HCT116 (cell line): ENCODE data around the gene ZNF79. TPM values are rescaled to one million over a fixed set of nuclear protein-coding genes. Genes with fewer than 3 reads are reported as not detected.

ENCODE experiments used
- ATAC-seq: fragments of 200-7000 bp; cut with Tn5 transposase; 2 replicates; pipeline ENCODE4 v1.9.1; 2020; ENCODE audit warnings: mild to moderate bottlenecking, moderate library complexity
- BruUV-seq: library from RNA; stranded (reverse); fragments of 400-500 nt; replicated peaks from 2 replicates; lab custom pipeline; 2021; lab: Mats Ljungman, UMichigan
- CTCF ChIA-PET: fragments of 300-600 bp; sonication (Branson Sonifier 250); formaldehyde crosslinking; loops from one replicate; lab custom pipeline; 2021; ENCODE audit warnings: antibody characterized with exemption; lab: Charles Lee
- POLR2A ChIA-PET: fragments of 300-600, 350-600 bp; sonication (Branson Sonifier 250); formaldehyde crosslinking; loops from one replicate; lab custom pipeline; 2021; ENCODE audit warnings: antibody characterized with exemption; lab: Charles Lee
- RAD21 ChIA-PET, 2 experiments: fragments of 300-600 bp; sonication (Branson Sonifier 250); formaldehyde crosslinking; loops; one replicate each; lab custom pipeline; 2023; ENCODE audit warnings: low total read pairs in 2 of 2; ENCODE audit not compliant: uncharacterized antibody in 2 of 2, unreplicated experiment in 2 of 2, low non-redundant PET in 1 of 2; lab: Charles Lee
- DNase-seq: peaks from one replicate; pipeline ENCODE4 v3.0.0-alpha.2; 2010; ENCODE audit warnings: low read depth, low spot score
- H2AFZ ChIP-seq: fragments of 200-600 bp; shearing (Covaris generic), sonication (generic); 2 replicates; pipeline ENCODE4 v1.6.1; 2017; ENCODE audit warnings: low read depth, mixed run types, mixed read lengths, antibody characterized with exemption, low read length; ENCODE audit not compliant: poor library complexity, severe bottlenecking
- H3K27ac ChIP-seq: 2 replicates; pipeline ENCODE4 v1.5.1; 2012; ENCODE audit warnings: low read depth, low read length
- H3K27me3 ChIP-seq: fragments of 200-600 bp; sonication (generic); 2 replicates; pipeline ENCODE4 v1.6.1; 2016; ENCODE audit warnings: mixed run types, low read length, mixed read lengths; ENCODE audit not compliant: insufficient read depth
- H3K36me3 ChIP-seq, 2 experiments: fragments of 200-500 bp in 1 of 2; fragments of 200-600 bp in 1 of 2; sonication (Bioruptor generic) in 1 of 2; sonication (generic) in 1 of 2; 2 replicates each; pipeline versions ENCODE4 v1.5.1 to v1.6.1; 2014 to 2016; ENCODE audit warnings: low read length in 2 of 2, inconsistent platforms in 1 of 2, mixed read lengths in 1 of 2, mixed run types in 1 of 2; ENCODE audit not compliant: insufficient read depth in 2 of 2, control insufficient read depth in 1 of 2
- H3K4me1 ChIP-seq, 2 experiments: fragments of 200-600 bp in 1 of 2; sonication (generic) in 1 of 2; 2 replicates each; pipeline versions ENCODE4 v1.5.1 to v1.6.1; 2012 to 2017; ENCODE audit warnings: low read length in 2 of 2, inconsistent platforms in 1 of 2, mild to moderate bottlenecking in 1 of 2, mixed read lengths in 1 of 2, mixed run types in 1 of 2, moderate library complexity in 1 of 2; ENCODE audit not compliant: insufficient read depth in 2 of 2, control insufficient read depth in 1 of 2
- H3K4me2 ChIP-seq: fragments of 200-600 bp; sonication (generic); 2 replicates; pipeline ENCODE4 v1.6.1; 2017; ENCODE audit warnings: mixed run types, low read length, mixed read lengths
- H3K4me3 ChIP-seq, 2 experiments: fragments of 200-600 bp in 1 of 2; sonication (generic) in 1 of 2; replicated peaks in 1 of 2; 2 replicates each; pipeline ENCODE4 v1.5.1; 2011 to 2016; ENCODE audit warnings: low read length in 2 of 2, control low read depth in 1 of 2, low read depth in 1 of 2, mild to moderate bottlenecking in 1 of 2, mixed read lengths in 1 of 2, mixed run types in 1 of 2
- H3K79me2 ChIP-seq: fragments of 200-600 bp; sonication (generic); 2 replicates; pipeline ENCODE4 v1.6.1; 2017; ENCODE audit warnings: mild to moderate bottlenecking, mixed run types, low read length, moderate library complexity, mixed read lengths; ENCODE audit not compliant: insufficient read depth
- H3K9ac ChIP-seq: fragments of 200-600 bp; sonication (generic); 2 replicates; pipeline ENCODE4 v1.6.1; 2016; ENCODE audit warnings: low read length, mixed read lengths
- H3K9me2 ChIP-seq: fragments of 200-600 bp; sonication (generic), shearing (Covaris generic); 2 replicates; pipeline ENCODE4 v1.6.1; 2017; ENCODE audit warnings: mixed run types, mild to moderate bottlenecking, moderate library complexity; ENCODE audit not compliant: insufficient read depth
- H3K9me3 ChIP-seq, 2 experiments: fragments of 200-500 bp in 1 of 2; fragments of 200-600 bp in 1 of 2; sonication (Bioruptor generic) in 1 of 2; sonication (generic) in 1 of 2; 2 replicates each; pipeline ENCODE4 v1.6.1; 2014 to 2017; ENCODE audit warnings: low read length in 2 of 2, mixed read lengths in 2 of 2, inconsistent platforms in 1 of 2, low read depth in 1 of 2, mild to moderate bottlenecking in 1 of 2, mixed run types in 1 of 2, moderate library complexity in 1 of 2; ENCODE audit not compliant: control insufficient read depth in 1 of 2, insufficient read depth in 1 of 2
- H4K20me1 ChIP-seq: fragments of 200-600 bp; sonication (generic), shearing (Covaris generic); 2 replicates; pipeline ENCODE4 v1.6.1; 2017; ENCODE audit warnings: mixed run types, mild to moderate bottlenecking, moderate library complexity; ENCODE audit not compliant: insufficient read depth
- EGR1 ChIP-seq: IDR thresholded peaks from 2 replicates; pipeline ENCODE4 v1.6.1; 2012; ENCODE audit warnings: low read depth
- ELF1 ChIP-seq: IDR thresholded peaks from 2 replicates; pipeline ENCODE4 v1.6.1; 2012; ENCODE audit warnings: low read depth, borderline replicate concordance
- EZH2phosphoT487 ChIP-seq: fragments of 200-600 bp; IDR thresholded peaks from 2 replicates; pipeline ENCODE4 v1.6.1; 2018; ENCODE audit warnings: antibody characterized with exemption, borderline replicate concordance
- FOSL1 ChIP-seq: IDR thresholded peaks from 2 replicates; pipeline ENCODE4 v1.6.1; 2012; ENCODE audit warnings: low read depth
- JUND ChIP-seq: IDR thresholded peaks from 2 replicates; pipeline ENCODE4 v1.6.1; 2012
- REST ChIP-seq: IDR thresholded peaks from 2 replicates; pipeline ENCODE4 v1.6.1; 2012; ENCODE audit warnings: low read depth
- SP1 ChIP-seq: IDR thresholded peaks from 2 replicates; pipeline ENCODE4 v1.6.1; 2012; ENCODE audit warnings: low read depth
- SRF ChIP-seq: IDR thresholded peaks from 2 replicates; pipeline ENCODE4 v1.6.1; 2012; ENCODE audit warnings: low read depth
- TCF7L2 ChIP-seq: IDR thresholded peaks from 2 replicates; pipeline ENCODE4 v1.7.0; 2011; ENCODE audit warnings: borderline replicate concordance, inconsistent platforms; ENCODE audit not compliant: insufficient read depth, insufficient read length; ENCODE audit errors: extremely low read depth
- ZBTB33 ChIP-seq: IDR thresholded peaks from 2 replicates; pipeline ENCODE4 v1.6.1; 2011; ENCODE audit warnings: mild to moderate bottlenecking, low read length, moderate library complexity; ENCODE audit not compliant: insufficient replicate concordance; ENCODE audit errors: extremely low read depth
- ZFX ChIP-seq: fragments of 450-650 bp; IDR thresholded peaks from 2 replicates; pipeline ENCODE4 v1.6.1; 2017
- ZNF274 ChIP-seq: fragments of 200-500 bp; sonication (Bioruptor generic); IDR thresholded peaks from 2 replicates; pipeline ENCODE4 v1.6.1; 2014; ENCODE audit warnings: mild to moderate bottlenecking, low read depth, low read length, inconsistent platforms
- intact Hi-C: fragments of 100-400 bp; cut with micrococcal nuclease; formaldehyde crosslinking; loops from 2 replicates; pipeline ENCODE4 v1.10.0; 2022
- total RNA-seq: library from RNA; stranded (reverse); gene quantifications from one replicate; pipeline ENCODE4 v1.2.1, GENCODE V29; 2021; ENCODE audit not compliant: unreplicated experiment
- TF ChIP-seq, protein P1 (sequence below): IDR thresholded peaks from 2 replicates; pipeline ENCODE4 v1.6.1; 2012

The ZNF79 gene
- total RNA-seq, 1 experiment from 2014 or later: 5.3 TPM

DNA sequence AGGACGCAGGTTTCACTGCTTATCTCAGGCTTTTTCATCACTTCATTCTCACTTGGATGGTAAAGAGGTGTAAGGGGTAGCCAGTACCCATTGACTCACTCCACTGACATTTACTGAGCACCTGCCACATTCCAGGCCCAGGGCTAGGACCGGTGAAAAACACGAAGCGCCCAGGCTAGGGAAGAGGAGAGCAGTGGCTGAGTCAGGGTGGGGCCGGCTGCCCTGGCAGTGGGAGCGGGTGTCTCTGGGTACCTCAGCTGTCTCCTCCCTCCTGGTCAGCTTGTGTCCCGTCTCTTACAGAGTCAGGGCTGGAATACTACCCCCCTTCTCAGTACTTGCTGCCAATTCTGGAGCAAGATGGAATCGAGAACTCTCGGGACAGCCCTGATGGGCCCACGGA, 49.3 kb downstream of the ZNF79 start:
- Histone ChIP-seq H3K4me3 (no peak overlapping the region), H3K27ac (no peak overlapping the region), H3K9me3 (no peaks in the 10 kb centered on the region), H3K79me2 (no peaks in the 10 kb centered on the region), H3K9me2 (no peaks in the 10 kb centered on the region), H3K36me3 (no peaks in the 10 kb centered on the region; a peak in 1 of 4 replicates), H3K4me2 (no peak overlapping the region), H3K27me3 (no peaks in the 10 kb centered on the region), H3K4me1 (no peaks in the 10 kb centered on the region), H2AFZ (no peak overlapping the region), H4K20me1 (no peaks in the 10 kb centered on the region), H3K9ac (no peak overlapping the region)
- TF ChIP-seq ELF1: no peak
- TF ChIP-seq ZNF274: no peak
- TF ChIP-seq EGR1: no peak
- no peak for TF ChIP-seq JUND
- TF ChIP-seq FOSL1: no peak
- no peak for TF ChIP-seq ZBTB33
- no peak for TF ChIP-seq EZH2phosphoT487
- TF ChIP-seq SP1: no peak
- TF ChIP-seq SRF: no peak
- no peak for TF ChIP-seq ZFX
- TF ChIP-seq, protein P1, sequence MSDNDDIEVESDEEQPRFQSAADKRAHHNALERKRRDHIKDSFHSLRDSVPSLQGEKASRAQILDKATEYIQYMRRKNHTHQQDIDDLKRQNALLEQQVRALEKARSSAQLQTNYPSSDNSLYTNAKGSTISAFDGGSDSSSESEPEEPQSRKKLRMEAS: no peak
- TF ChIP-seq REST: no peak
- TF ChIP-seq TCF7L2: no peak
- ChIA-PET CTCF (no interaction called here), POLR2A (no interaction called here), RAD21 (no interaction called here)
- intact Hi-C loops: no loop called here
- ATAC-seq (no peak), DNase-seq (no peak)
- no TSS peak for BruUV-seq
